Measurements from ENCODE around the gene ITPR1.

The ITPR1 gene

GRCh38 chr3:4831580-4831950 is 338.4 kb downstream of the ITPR1 start:
- peak overlapping the region; percentile 100 for H3K27ac Mint-ChIP-seq
- H3K4me3 Mint-ChIP-seq: peak overlapping the region; percentile 89
- H3K36me3 Mint-ChIP-seq: peaks cover 16% of the 10 kb centered on the region
- no peaks in the 10 kb centered on the region for H3K27me3 Mint-ChIP-seq
- no peaks in the 10 kb centered on the region for H3K9me3 Mint-ChIP-seq (ENCODE audit: low read depth)
- H3K4me1 Mint-ChIP-seq (ENCODE audit: low read depth): peaks cover 93% of the 10 kb centered on the region

- Mint-ChIP-seq H3K27ac (peak overlapping the region; percentile 91), H3K36me3 (peaks cover 21% of the 10 kb centered on the region), H3K4me1 (ENCODE audit: low read depth) (peaks cover 91% of the 10 kb centered on the region)
These were observed 340.3 kb downstream of the ITPR1 start for GRCh38 chr3:4833471-4833870.

GRCh38 chr3:4834403-4834866 is 341.3 kb downstream of the ITPR1 start:
- Mint-ChIP-seq H3K27ac (peak overlapping the region; percentile 91), H3K36me3 (peaks cover 22% of the 10 kb centered on the region), H3K27me3 (no peaks in the 10 kb centered on the region), H3K4me1 (ENCODE audit: low read depth) (peaks cover 89% of the 10 kb centered on the region), H3K4me3 (peak overlapping the region; percentile 58), H3K9me3 (ENCODE audit: low read depth) (no peaks in the 10 kb centered on the region)

More at GRCh38 chr3:4833471-4833870, 340.3 kb downstream of the ITPR1 start:
- Mint-ChIP-seq H3K9me3 (ENCODE audit: low read depth) (no peaks in the 10 kb centered on the region), H3K27me3 (no peaks in the 10 kb centered on the region), H3K4me3 (peak overlapping the region; percentile 0)

GRCh38 chr3:4835616-4836043 is 342.5 kb downstream of the ITPR1 start:
- H3K36me3 Mint-ChIP-seq: peaks cover 20% of the 10 kb centered on the region
- peak overlapping the region; percentile 65 for H3K4me3 Mint-ChIP-seq
- H3K27ac Mint-ChIP-seq: peak overlapping the region; percentile 91
- no peaks in the 10 kb centered on the region for H3K9me3 Mint-ChIP-seq (ENCODE audit: low read depth)
- no peaks in the 10 kb centered on the region for H3K27me3 Mint-ChIP-seq
- H3K4me1 Mint-ChIP-seq (ENCODE audit: low read depth): peaks cover 86% of the 10 kb centered on the region

- Mint-ChIP-seq H3K4me1 (ENCODE audit: low read depth) (peaks cover 86% of the 10 kb centered on the region), H3K36me3 (peaks cover 19% of the 10 kb centered on the region), H3K4me3 (no peak overlapping the region), H3K27me3 (no peaks in the 10 kb centered on the region), H3K27ac (peak overlapping the region; percentile 91), H3K9me3 (ENCODE audit: low read depth) (no peaks in the 10 kb centered on the region)
These were observed 343.4 kb downstream of the ITPR1 start for GRCh38 chr3:4836516-4836915.

GRCh38 chr3:4837374-4837930 is 344.3 kb downstream of the ITPR1 start:
- Mint-ChIP-seq H3K27ac (peak overlapping the region; percentile 88), H3K4me1 (ENCODE audit: low read depth) (peaks cover 87% of the 10 kb centered on the region), H3K4me3 (peak overlapping the region; percentile 65), H3K27me3 (no peaks in the 10 kb centered on the region), H3K9me3 (ENCODE audit: low read depth) (no peaks in the 10 kb centered on the region), H3K36me3 (peaks cover 21% of the 10 kb centered on the region)

GRCh38 chr3:4838621-4839022 is 345.5 kb downstream of the ITPR1 start:
- Mint-ChIP-seq H3K9me3 (ENCODE audit: low read depth) (no peaks in the 10 kb centered on the region), H3K27me3 (no peaks in the 10 kb centered on the region), H3K4me3 (no peak overlapping the region), H3K27ac (no peak overlapping the region), H3K4me1 (ENCODE audit: low read depth) (peaks cover 87% of the 10 kb centered on the region), H3K36me3 (peaks cover 23% of the 10 kb centered on the region)

- no peaks in the 10 kb centered on the region for H3K9me3 Mint-ChIP-seq (ENCODE audit: low read depth)
- no peak overlapping the region for H3K4me3 Mint-ChIP-seq
- H3K4me1 Mint-ChIP-seq (ENCODE audit: low read depth): peaks cover 86% of the 10 kb centered on the region
- H3K27me3 Mint-ChIP-seq: no peaks in the 10 kb centered on the region
- H3K27ac Mint-ChIP-seq: no peak overlapping the region
- H3K36me3 Mint-ChIP-seq: peaks cover 25% of the 10 kb centered on the region
These were observed 346.1 kb downstream of the ITPR1 start for GRCh38 chr3:4839278-4839677.

GRCh38 chr3:4841225-4841624 is 348.1 kb downstream of the ITPR1 start:
- Mint-ChIP-seq H3K4me3 (peak overlapping the region; percentile 46), H3K27me3 (no peaks in the 10 kb centered on the region), H3K27ac (peak overlapping the region; percentile 88), H3K4me1 (ENCODE audit: low read depth) (peaks cover 85% of the 10 kb centered on the region), H3K36me3 (peaks cover 22% of the 10 kb centered on the region), H3K9me3 (ENCODE audit: low read depth) (no peaks in the 10 kb centered on the region)

GRCh38 chr3:4841776-4842440 is 348.8 kb downstream of the ITPR1 start:
- H3K4me1 Mint-ChIP-seq (ENCODE audit: low read depth): peaks cover 86% of the 10 kb centered on the region
- peak overlapping the region; percentile 88 for H3K27ac Mint-ChIP-seq
- H3K4me3 Mint-ChIP-seq: peak overlapping the region; percentile 46
- H3K27me3 Mint-ChIP-seq: no peaks in the 10 kb centered on the region
- H3K9me3 Mint-ChIP-seq (ENCODE audit: low read depth): no peaks in the 10 kb centered on the region
- peaks cover 22% of the 10 kb centered on the region for H3K36me3 Mint-ChIP-seq

- peaks cover 88% of the 10 kb centered on the region for H3K4me1 Mint-ChIP-seq (ENCODE audit: low read depth)
- H3K27me3 Mint-ChIP-seq: no peaks in the 10 kb centered on the region
These were observed 350.5 kb downstream of the ITPR1 start for GRCh38 chr3:4843619-4844018.

GRCh38 chr3:4845882-4846281 is 352.7 kb downstream of the ITPR1 start:
- no peaks in the 10 kb centered on the region for H3K9me3 Mint-ChIP-seq (ENCODE audit: low read depth)
- peaks cover 16% of the 10 kb centered on the region for H3K36me3 Mint-ChIP-seq
- peak overlapping the region; percentile 69 for H3K4me3 Mint-ChIP-seq
- no peaks in the 10 kb centered on the region for H3K27me3 Mint-ChIP-seq
- H3K27ac Mint-ChIP-seq: peak overlapping the region; percentile 98
- peaks cover 96% of the 10 kb centered on the region for H3K4me1 Mint-ChIP-seq (ENCODE audit: low read depth)

More at GRCh38 chr3:4843619-4844018, 350.5 kb downstream of the ITPR1 start:
- peaks cover 14% of the 10 kb centered on the region for H3K36me3 Mint-ChIP-seq
- H3K4me3 Mint-ChIP-seq: peak overlapping the region; percentile 36
- peak overlapping the region; percentile 98 for H3K27ac Mint-ChIP-seq
- H3K9me3 Mint-ChIP-seq (ENCODE audit: low read depth): no peaks in the 10 kb centered on the region

GRCh38 chr3:4846543-4846942 is 353.4 kb downstream of the ITPR1 start:
- Mint-ChIP-seq H3K27me3 (no peaks in the 10 kb centered on the region), H3K9me3 (ENCODE audit: low read depth) (no peaks in the 10 kb centered on the region), H3K4me3 (no peak overlapping the region), H3K27ac (peak overlapping the region; percentile 98), H3K4me1 (ENCODE audit: low read depth) (peaks cover 96% of the 10 kb centered on the region), H3K36me3 (peaks cover 17% of the 10 kb centered on the region)

- H3K4me1 Mint-ChIP-seq (ENCODE audit: low read depth): peaks cover 92% of the 10 kb centered on the region
- H3K9me3 Mint-ChIP-seq (ENCODE audit: low read depth): no peaks in the 10 kb centered on the region
- H3K27ac Mint-ChIP-seq: peak overlapping the region; percentile 98
- no peaks in the 10 kb centered on the region for H3K27me3 Mint-ChIP-seq
- peak overlapping the region; percentile 59 for H3K4me3 Mint-ChIP-seq
- peaks cover 13% of the 10 kb centered on the region for H3K36me3 Mint-ChIP-seq
These were observed 355.2 kb downstream of the ITPR1 start for GRCh38 chr3:4848176-4848825.

- H3K9me3 Mint-ChIP-seq (ENCODE audit: low read depth): no peaks in the 10 kb centered on the region
- peaks cover 92% of the 10 kb centered on the region for H3K4me1 Mint-ChIP-seq (ENCODE audit: low read depth)
- peaks cover 13% of the 10 kb centered on the region for H3K36me3 Mint-ChIP-seq
- H3K4me3 Mint-ChIP-seq: peak overlapping the region; percentile 59
- peak overlapping the region; percentile 98 for H3K27ac Mint-ChIP-seq
- H3K27me3 Mint-ChIP-seq: no peaks in the 10 kb centered on the region
These were observed 356.0 kb downstream of the ITPR1 start for GRCh38 chr3:4849136-4849535.
